Endothelial cell of umbilical vein (primary cell): ENCODE results near the gene NKD2. TPM values are rescaled to one million over a fixed set of nuclear protein-coding genes. Genes with fewer than 3 reads are reported as not detected.

Experiments used
- BruUV-seq: library from RNA; stranded (reverse); fragments of 400-500 nt; replicated peaks from 2 replicates; lab custom pipeline; 2021; lab: Mats Ljungman, UMichigan
- CTCF ChIA-PET: fragments of 300-600, 350-600 bp; sonication (Branson Sonifier 250); formaldehyde crosslinking; loops from one replicate; lab custom pipeline; 2021; ENCODE audit warnings: antibody characterized with exemption, inconsistent platforms; lab: Charles Lee
- POLR2A ChIA-PET: fragments of 300-600, 350-600 bp; sonication (Branson Sonifier 250); formaldehyde crosslinking; loops from one replicate; lab custom pipeline; 2021; ENCODE audit warnings: antibody characterized with exemption, inconsistent platforms; lab: Charles Lee
- DNase-seq: peaks from one replicate; pipeline ENCODE4 v3.0.0-alpha.2; 2011; ENCODE audit warnings: low read depth, low spot score
- FAIRE-seq: peaks from 2 replicates; lab custom pipeline; 2011; peaks lifted over from hg19 to GRCh38; lab: Jason Lieb, UNC
- H2AFZ ChIP-seq: 2 replicates; pipeline ENCODE4 v1.6.0; 2012; ENCODE audit warnings: low read depth, low read length, control low read depth, inconsistent platforms
- H3K27ac ChIP-seq: 2 replicates; pipeline ENCODE4 v1.5.1; 2011; ENCODE audit warnings: low read depth, mild to moderate bottlenecking, control low read depth, low read length, moderate library complexity; ENCODE audit not compliant: insufficient read depth
- H3K27me3 ChIP-seq, 2 experiments: 2 replicates each; pipeline versions ENCODE4 v1.6.0 to v1.6.1; 2011; ENCODE audit warnings: low read length in 2 of 2, mixed read lengths in 1 of 2; ENCODE audit not compliant: control insufficient read depth in 2 of 2, insufficient read depth in 2 of 2
- H3K36me3 ChIP-seq, 2 experiments: 2 replicates in 1 of 2; 3 replicates in 1 of 2; pipeline ENCODE4 v1.5.1; 2011; ENCODE audit warnings: low read length in 2 of 2, mild to moderate bottlenecking in 1 of 2, moderate library complexity in 1 of 2; ENCODE audit not compliant: control insufficient read depth in 2 of 2, insufficient read depth in 2 of 2; ENCODE audit errors: extremely low read depth in 1 of 2
- H3K4me1 ChIP-seq: 3 replicates; pipeline ENCODE4 v1.5.1; 2011; ENCODE audit warnings: mild to moderate bottlenecking, low read length; ENCODE audit not compliant: control insufficient read depth, insufficient read depth; ENCODE audit errors: extremely low read depth
- H3K4me2 ChIP-seq: 2 replicates; pipeline ENCODE4 v1.6.1; 2011; ENCODE audit warnings: low read length, control low read depth, mixed read lengths; ENCODE audit not compliant: insufficient read depth
- H3K4me3 ChIP-seq, 3 experiments: fragments of 200-600 bp in 1 of 3; sonication (generic), shearing (Covaris generic) in 1 of 3; replicated peaks in 1 of 3; 2 replicates each; pipeline ENCODE4 v1.5.1; 2011 to 2016; ENCODE audit warnings: control low read depth in 3 of 3, low read length in 3 of 3, mild to moderate bottlenecking in 2 of 3, inconsistent platforms in 1 of 3, low read depth in 1 of 3, moderate library complexity in 1 of 3; ENCODE audit not compliant: insufficient read depth in 1 of 3
- H3K79me2 ChIP-seq: 2 replicates; pipeline ENCODE4 v1.6.0; 2012; ENCODE audit warnings: low read length, inconsistent platforms; ENCODE audit not compliant: control insufficient read depth, insufficient read depth
- H3K9ac ChIP-seq: replicated peaks from 2 replicates; pipeline ENCODE3; 2011; ENCODE audit warnings: low read length, control low read depth; ENCODE audit not compliant: insufficient read depth; ENCODE audit errors: extremely low read depth
- H3K9me1 ChIP-seq: replicated peaks from 3 replicates; pipeline ENCODE4 v1.6.0; 2011; ENCODE audit warnings: mild to moderate bottlenecking, low read length; ENCODE audit not compliant: control insufficient read depth, insufficient read depth; ENCODE audit errors: extremely low read depth
- H3K9me3 ChIP-seq: replicated peaks from 2 replicates; pipeline ENCODE4 v1.5.1; 2012; ENCODE audit warnings: low read length, inconsistent platforms; ENCODE audit not compliant: control insufficient read depth, insufficient read depth
- H4K20me1 ChIP-seq: replicated peaks from 2 replicates; pipeline ENCODE3; 2011; ENCODE audit warnings: mild to moderate bottlenecking, low read length; ENCODE audit not compliant: control insufficient read depth, insufficient read depth; ENCODE audit errors: extremely low read depth
- CTCF ChIP-seq, 2 donors: IDR thresholded peaks; 1 replicate in 1 of 2; 2 replicates in 1 of 2; pipeline ENCODE4 v1.5.1; 2011; ENCODE audit warnings: low read length in 2 of 2, mild to moderate bottlenecking in 2 of 2, moderate library complexity in 2 of 2, control low read depth in 1 of 2, inconsistent platforms in 1 of 2, low read depth in 1 of 2; ENCODE audit not compliant: insufficient read depth in 1 of 2; ENCODE audit errors: extremely low read depth in 1 of 2
- EZH2 ChIP-seq: IDR thresholded peaks from 2 replicates; pipeline ENCODE4 v1.6.1; 2012; ENCODE audit warnings: borderline replicate concordance, low read depth, mild to moderate bottlenecking, moderate library complexity, low read length, inconsistent platforms; ENCODE audit not compliant: severe bottlenecking
- FOS ChIP-seq: IDR thresholded peaks from 2 replicates; pipeline ENCODE4 v1.6.1; 2011; ENCODE audit warnings: mild to moderate bottlenecking, low read length, moderate library complexity, borderline replicate concordance; ENCODE audit not compliant: insufficient read depth
- GATA2 ChIP-seq: IDR thresholded peaks from 2 replicates; pipeline ENCODE4 v1.7.0; 2011; ENCODE audit warnings: low read depth, mild to moderate bottlenecking, moderate library complexity, mixed read lengths, low read length; ENCODE audit not compliant: insufficient read length, insufficient read depth
- JUN ChIP-seq: IDR thresholded peaks from 2 replicates; pipeline ENCODE4 v1.6.1; 2011; ENCODE audit warnings: borderline replicate concordance, low read depth; ENCODE audit not compliant: insufficient read length, insufficient read depth
- MAX ChIP-seq: IDR thresholded peaks from 2 replicates; pipeline ENCODE4 v1.6.1; 2011; ENCODE audit not compliant: insufficient read depth, insufficient read length
- MYC ChIP-seq: IDR thresholded peaks from one replicate; pipeline ENCODE4 v1.6.1; 2011; ENCODE audit warnings: mild to moderate bottlenecking, low read depth, low read length
- POLR2A ChIP-seq: IDR thresholded peaks from 2 replicates; pipeline ENCODE4 v1.6.1; 2012; ENCODE audit warnings: low read depth, mild to moderate bottlenecking, control low read depth, low read length
- POLR2AphosphoS5 ChIP-seq: IDR thresholded peaks from 2 replicates; pipeline ENCODE4 v1.6.1; 2012; ENCODE audit warnings: low read depth, mild to moderate bottlenecking, control low read depth, low read length, moderate library complexity; ENCODE audit not compliant: insufficient read depth
- dilution Hi-C: fragments of 300-500 bp; cut with MboI; formaldehyde crosslinking; loops from one replicate; pipeline ENCODE4 v1.15.0; 2019; ENCODE audit warnings: low sequenced_read_pairs; ENCODE audit not compliant: extremely low pct_ligation_motif_present
- intact Hi-C: fragments of 100-400 bp; cut with micrococcal nuclease; formaldehyde crosslinking; loops from one replicate; pipeline ENCODE4 v1.10.0; 2022
- polyA plus RNA-seq, 4 experiments: library from polyadenylated mRNA; depleted of rRNA in 3 of 4; stranded (reverse) in 3 of 4; unstranded in 1 of 4; fragments of >200 nt; gene quantifications; 2 replicates each; pipeline versions ENCODE4 v1.2.1 to v1.2.3, GENCODE V29; 2011 to 2012; ENCODE audit warnings: missing spikeins in 1 of 4
- total RNA-seq: library from RNA; stranded (reverse); gene quantifications from 2 replicates; pipeline ENCODE4 v1.2.3, GENCODE V29; 2021

The NKD2 gene
- total and polyA plus RNA-seq, 2 donors (not counting 3 experiments of a cell fraction or from before 2014, with no cell fraction given): 0.08 TPM; not detected in 1

GRCh38 chr5:979100-979817 is 29.3 kb upstream of the NKD2 start:
- Histone ChIP-seq H3K9me1 (no peaks in the 10 kb centered on the region), H3K4me1 (no peaks in the 10 kb centered on the region), H3K79me2 (no peaks in the 10 kb centered on the region), H3K4me2 (no peak overlapping the region), H3K36me3 (no peaks in the 10 kb centered on the region), H4K20me1 (no peaks in the 10 kb centered on the region), H3K4me3 (no peak overlapping the region), H3K27me3 (peaks cover 1% of the 10 kb centered on the region in 2 experiments), H2AFZ (no peak overlapping the region), H3K27ac (no peak overlapping the region), H3K9me3 (no peaks in the 10 kb centered on the region), H3K9ac (no peak overlapping the region)
- no peak for TF ChIP-seq MYC
- no peak for TF ChIP-seq POLR2A
- TF ChIP-seq JUN: no peak
- no peak for TF ChIP-seq CTCF (IDR thresholded peaks at IDR 0.05; ENCODE audit: extremely low read depth in 1 of 2, insufficient read depth in 1 of 2, low read depth in 1 of 2, low read length in 2 of 2)
- no peak for TF ChIP-seq GATA2
- TF ChIP-seq EZH2: no peak
- TF ChIP-seq FOS: no peak
- no peak for TF ChIP-seq MAX
- TF ChIP-seq POLR2AphosphoS5: no peak
- no TSS peak for BruUV-seq
- DNase-seq (no peak), FAIRE-seq (no peak)
- intact Hi-C loops: no loop called here
- dilution Hi-C loops: no loop called here
- POLR2A ChIA-PET: no interaction called here
- CTCF ChIA-PET: no interaction called here
